WTC11 (cell line): ENCODE results near the gene HOXB1.

Source experiments
- CBFB ChIP-seq: sonication (generic); formaldehyde crosslinking; IDR thresholded peaks from 2 replicates; pipeline ENCODE4 v1.8.1; 2022; ENCODE audit warnings: mild to moderate bottlenecking, low read depth, missing genetic modification reagents
- NR1H2 ChIP-seq: sonication (generic); formaldehyde crosslinking; IDR thresholded peaks from 2 replicates; pipeline ENCODE4 v1.9.0; 2021; ENCODE audit warnings: mild to moderate bottlenecking, moderate library complexity, missing genetic modification reagents
- RELA ChIP-seq: sonication (generic); formaldehyde crosslinking; IDR thresholded peaks from 2 replicates; pipeline ENCODE4 v1.8.1; 2022; ENCODE audit warnings: missing genetic modification reagents, mild to moderate bottlenecking, borderline replicate concordance
- ZNF317 ChIP-seq: sonication (generic); formaldehyde crosslinking; IDR thresholded peaks from 2 replicates; pipeline ENCODE4 v1.8.1; 2023; ENCODE audit warnings: low read depth, mild to moderate bottlenecking, moderate library complexity, missing genetic modification reagents, borderline replicate concordance
- ZNF512 ChIP-seq: sonication (generic); formaldehyde crosslinking; IDR thresholded peaks from 2 replicates; pipeline ENCODE4 v1.8.1; 2022; ENCODE audit warnings: missing genetic modification reagents, borderline replicate concordance
- TF ChIP-seq, protein P1 (sequence below): fragments of 200-600 bp; IDR thresholded peaks from 2 replicates; pipeline ENCODE4 v1.8.0; 2022; ENCODE audit warnings: antibody characterized with exemption

GRCh38 chr17:48559122-48559839 is 28.5 kb upstream of the HOXB1 start:
- TF ChIP-seq, protein P1, sequence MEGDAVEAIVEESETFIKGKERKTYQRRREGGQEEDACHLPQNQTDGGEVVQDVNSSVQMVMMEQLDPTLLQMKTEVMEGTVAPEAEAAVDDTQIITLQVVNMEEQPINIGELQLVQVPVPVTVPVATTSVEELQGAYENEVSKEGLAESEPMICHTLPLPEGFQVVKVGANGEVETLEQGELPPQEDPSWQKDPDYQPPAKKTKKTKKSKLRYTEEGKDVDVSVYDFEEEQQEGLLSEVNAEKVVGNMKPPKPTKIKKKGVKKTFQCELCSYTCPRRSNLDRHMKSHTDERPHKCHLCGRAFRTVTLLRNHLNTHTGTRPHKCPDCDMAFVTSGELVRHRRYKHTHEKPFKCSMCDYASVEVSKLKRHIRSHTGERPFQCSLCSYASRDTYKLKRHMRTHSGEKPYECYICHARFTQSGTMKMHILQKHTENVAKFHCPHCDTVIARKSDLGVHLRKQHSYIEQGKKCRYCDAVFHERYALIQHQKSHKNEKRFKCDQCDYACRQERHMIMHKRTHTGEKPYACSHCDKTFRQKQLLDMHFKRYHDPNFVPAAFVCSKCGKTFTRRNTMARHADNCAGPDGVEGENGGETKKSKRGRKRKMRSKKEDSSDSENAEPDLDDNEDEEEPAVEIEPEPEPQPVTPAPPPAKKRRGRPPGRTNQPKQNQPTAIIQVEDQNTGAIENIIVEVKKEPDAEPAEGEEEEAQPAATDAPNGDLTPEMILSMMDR = no peak
- TF ChIP-seq RELA (CRISPR knock-in tag) = no peak
- no peak for TF ChIP-seq CBFB (CRISPR knock-in tag)
- no peak for TF ChIP-seq NR1H2 (CRISPR knock-in tag)
- TF ChIP-seq ZNF317 (CRISPR knock-in tag) = no peak
- no peak for TF ChIP-seq ZNF512
